ENCODE data around the gene DGCR8. TPM values are rescaled to one million over a fixed set of nuclear protein-coding genes. Genes with fewer than 3 reads are reported as not detected.

The DGCR8 gene
- total RNA-seq, 2 donors from 2014 or later: 8.3 to 12.1 TPM

- Histone ChIP-seq H3K27ac (no peak overlapping the region), H3K27me3 (no peaks in the 10 kb centered on the region), H3K4me1 (peaks cover 0 to under 1% of the 10 kb centered on the region in 2 donors), H3K4me3 (no peak overlapping the region), H3K36me3 (peaks cover 23% of the 10 kb centered on the region), H3K9me3 (no peaks in the 10 kb centered on the region)
- no peak for DNase-seq (ENCODE audit: low spot score)
- no peak for TF ChIP-seq CTCF (IDR thresholded peaks at IDR 0.05)
These were observed 64.0 kb downstream of the DGCR8 start for GRCh38 chr22:20143883-20144665.

- Histone ChIP-seq H3K36me3 (peaks cover 14% of the 10 kb centered on the region), H3K27ac (no peak overlapping the region), H3K4me3 (no peak overlapping the region), H3K27me3 (no peaks in the 10 kb centered on the region), H3K4me1 (no peaks in the 10 kb centered on the region), H3K9me3 (no peaks in the 10 kb centered on the region)
- no peak for TF ChIP-seq CTCF (IDR thresholded peaks at IDR 0.05)
- DNase-seq (ENCODE audit: low spot score): no peak
These were observed 65.3 kb downstream of the DGCR8 start for GRCh38 chr22:20145206-20145831.

GRCh38 chr22:20145832-20146223 is 65.8 kb downstream of the DGCR8 start:
- DNase-seq (ENCODE audit: low spot score): no peak
- Histone ChIP-seq H3K4me3 (no peak overlapping the region), H3K27ac (no peak overlapping the region), H3K36me3 (peaks cover 14% of the 10 kb centered on the region), H3K4me1 (no peaks in the 10 kb centered on the region), H3K27me3 (no peaks in the 10 kb centered on the region), H3K9me3 (no peaks in the 10 kb centered on the region)
- no peak for TF ChIP-seq CTCF (IDR thresholded peaks at IDR 0.05)

GRCh38 chr22:20146777-20147176 is 66.7 kb downstream of the DGCR8 start:
- TF ChIP-seq CTCF (IDR thresholded peaks at IDR 0.05): no peak
- no peak for DNase-seq (ENCODE audit: low spot score)

GRCh38 chr22:20147237-20147988 is 67.4 kb downstream of the DGCR8 start:
- no peaks in the 10 kb centered on the region for H3K27me3 ChIP-seq
- H3K4me1 ChIP-seq: no peaks in the 10 kb centered on the region
- no peak overlapping the region for H3K4me3 ChIP-seq
- H3K27ac ChIP-seq: no peak overlapping the region
- peaks cover 14% of the 10 kb centered on the region for H3K36me3 ChIP-seq
- no peak for TF ChIP-seq CTCF (IDR thresholded peaks at IDR 0.05)
- no peak for DNase-seq (ENCODE audit: low spot score)
- H3K9me3 ChIP-seq: no peaks in the 10 kb centered on the region

More at GRCh38 chr22:20146777-20147176, 66.7 kb downstream of the DGCR8 start:
- Histone ChIP-seq H3K36me3 (peaks cover 14% of the 10 kb centered on the region), H3K9me3 (no peaks in the 10 kb centered on the region), H3K27me3 (no peaks in the 10 kb centered on the region), H3K4me1 (no peaks in the 10 kb centered on the region), H3K4me3 (no peak overlapping the region), H3K27ac (no peak overlapping the region)

Measured in right atrium auricular region (tissue), 2 donors.